GM23338 (cell line): ENCODE data around the gene ULK2. TPM values are rescaled to one million over a fixed set of nuclear protein-coding genes. Genes with fewer than 3 reads are reported as not detected.

Experiments
- ATAC-seq: fragments of 200-7000 bp; cut with Tn5 transposase; 3 replicates; pipeline ENCODE4 v1.9.1; 2020
- DNase-seq: peaks from one replicate; pipeline ENCODE4 v3.0.0-alpha.2; 2015; ENCODE audit warnings: low spot score
- H2AFZ ChIP-seq: fragments of 200-600 bp; sonication (generic); 2 replicates; pipeline ENCODE4 v1.8.0; 2016; ENCODE audit warnings: antibody characterized with exemption, mild to moderate bottlenecking, moderate library complexity
- H3F3A ChIP-seq: fragments of 200-600 bp; sonication (generic); replicated peaks from 2 replicates; pipeline ENCODE4 v1.8.0; 2017; ENCODE audit warnings: antibody characterized with exemption, mixed run types, low read depth
- H3K27ac ChIP-seq: fragments of 200-600 bp; sonication (generic); 2 replicates; pipeline ENCODE4 v1.6.1; 2016; ENCODE audit warnings: low read depth
- H3K27me3 ChIP-seq: fragments of 200-600 bp; sonication (generic); 2 replicates; pipeline ENCODE4 v1.8.0; 2016; ENCODE audit warnings: mild to moderate bottlenecking, mixed run types, moderate library complexity; ENCODE audit not compliant: insufficient read depth
- H3K36me3 ChIP-seq: fragments of 200-600 bp; sonication (generic); 2 replicates; pipeline ENCODE4 v1.8.0; 2016; ENCODE audit warnings: mild to moderate bottlenecking; ENCODE audit not compliant: insufficient read depth
- H3K4me1 ChIP-seq: fragments of 200-600 bp; sonication (generic); 2 replicates; pipeline ENCODE4 v1.8.0; 2016; ENCODE audit warnings: mild to moderate bottlenecking, moderate library complexity; ENCODE audit not compliant: insufficient read depth
- H3K4me2 ChIP-seq: fragments of 200-600 bp; sonication (generic); 2 replicates; pipeline ENCODE4 v1.7.1; 2017; ENCODE audit warnings: mixed run types
- H3K4me3 ChIP-seq: fragments of 200-600 bp; sonication (generic); 2 replicates; pipeline ENCODE4 v1.6.1; 2016; ENCODE audit warnings: mixed run types
- H3K79me2 ChIP-seq: fragments of 200-600 bp; sonication (generic); replicated peaks from 2 replicates; pipeline ENCODE4 v1.8.0; 2017; ENCODE audit warnings: mild to moderate bottlenecking; ENCODE audit not compliant: insufficient read depth
- H3K9me2 ChIP-seq: fragments of 200-600 bp; sonication (generic); 2 replicates; pipeline ENCODE4 v1.8.0; 2017; ENCODE audit not compliant: insufficient read depth
- H4K20me1 ChIP-seq: fragments of 200-600 bp; sonication (generic); replicated peaks from 2 replicates; pipeline ENCODE4 v1.8.0; 2017; ENCODE audit warnings: mild to moderate bottlenecking; ENCODE audit not compliant: insufficient read depth
- H3K27ac Mint-ChIP-seq: 2 replicates; pipeline ENCODE4 v1.8.0; 2020; ENCODE audit warnings: inconsistent platforms, mild to moderate bottlenecking, moderate library complexity, mixed read lengths
- H3K27me3 Mint-ChIP-seq: 3 replicates; pipeline ENCODE4 v1.8.0; 2022; ENCODE audit warnings: low read depth, mild to moderate bottlenecking, moderate library complexity, mixed read lengths, inconsistent platforms; ENCODE audit not compliant: insufficient read depth, poor library complexity
- H3K36me3 Mint-ChIP-seq: 3 replicates; pipeline ENCODE4 v1.8.0; 2021; ENCODE audit warnings: low read depth, mild to moderate bottlenecking, inconsistent platforms, moderate library complexity, mixed read lengths
- H3K4me1 Mint-ChIP-seq: 3 replicates; pipeline ENCODE4 v1.8.0; 2020; ENCODE audit warnings: mild to moderate bottlenecking, inconsistent platforms, mixed read lengths
- H3K4me3 Mint-ChIP-seq: 3 replicates; pipeline ENCODE4 v1.8.0; 2021; ENCODE audit warnings: moderate library complexity, mild to moderate bottlenecking, inconsistent platforms, mixed read lengths
- H3K9me3 Mint-ChIP-seq: 3 replicates; pipeline ENCODE4 v1.8.0; 2020; ENCODE audit warnings: moderate library complexity, mild to moderate bottlenecking, inconsistent platforms, mixed read lengths
- CTCF ChIP-seq, 2 experiments: fragments of 200-600 bp in 1 of 2; sonication (generic) in 1 of 2; conservative IDR thresholded peaks; 2 replicates each; pipeline versions ENCODE4 v1.5.1 to v1.6.1; 2016 to 2017; ENCODE audit warnings: antibody characterized with exemption in 2 of 2, low read depth in 2 of 2, mild to moderate bottlenecking in 2 of 2, moderate library complexity in 1 of 2
- EZH2phosphoT487 ChIP-seq: fragments of 200-600 bp; sonication (generic); IDR thresholded peaks from one replicate; pipeline ENCODE4 v1.8.1; 2018; ENCODE audit warnings: antibody characterized with exemption; ENCODE audit not compliant: unreplicated experiment
- REST ChIP-seq: IDR thresholded peaks from one replicate; pipeline ENCODE4 v1.6.1; 2018; ENCODE audit warnings: antibody characterized with exemption; ENCODE audit not compliant: unreplicated experiment
- ZNF114 ChIP-seq: fragments of 250-450 bp; sonication (Bioruptor Pico); IDR thresholded peaks from 2 replicates; pipeline ENCODE4 v1.5.0; 2020; ENCODE audit warnings: mild to moderate bottlenecking, moderate library complexity
- ZNF331 ChIP-seq: fragments of 250-450 bp; sonication (Bioruptor Pico); IDR thresholded peaks from 2 replicates; pipeline ENCODE4 v1.5.0; 2020; ENCODE audit warnings: low read depth, mild to moderate bottlenecking, moderate library complexity
- ZNF462 ChIP-seq: fragments of 250-450 bp; sonication (Bioruptor Pico); IDR thresholded peaks from 2 replicates; pipeline ENCODE4 v1.5.0; 2020; ENCODE audit warnings: mild to moderate bottlenecking, moderate library complexity
- polyA plus RNA-seq: library from polyadenylated mRNA; unstranded; fragments of >200 nt; fragmentation: Nextera tagmentation; extraction: Ambion mirVana; gene quantifications from 2 replicates; pipeline ENCODE4 v1.2.1, GENCODE V29; 2016
- total RNA-seq: library from RNA; depleted of rRNA; stranded (reverse); fragments of >200 nt; shearing (Covaris generic); gene quantifications from 2 replicates; pipeline ENCODE4 v1.2.3, GENCODE V29; 2014

The ULK2 gene
- total and polyA plus RNA-seq, 2 experiments from 2014 or later: 1.6 to 3.0 TPM

GRCh38 chr17:19877364-19877945 lies 9.7 kb upstream of the ULK2 start:
- no peak overlapping the region for H3K4me2 ChIP-seq
- H3K27ac ChIP-seq: no peak overlapping the region
- TF ChIP-seq CTCF (conservative IDR thresholded peaks at IDR 0.05; ENCODE audit: low read depth in 2 of 2) (no peak), REST (no peak)
- no peaks in the 10 kb centered on the region; the same call in 1 of the 2 replicates for H3K9me2 ChIP-seq
- no peaks in the 10 kb centered on the region for H4K20me1 ChIP-seq
- Mint-ChIP-seq H3K4me3 (no peak overlapping the region), H3K36me3 (no peaks in the 10 kb centered on the region), H3K27me3 (peaks cover 3% of the 10 kb centered on the region), H3K27ac (no peak overlapping the region), H3K4me1 (no peaks in the 10 kb centered on the region), H3K9me3 (no peaks in the 10 kb centered on the region)
- no peaks in the 10 kb centered on the region for H3K36me3 ChIP-seq
- no peak for ATAC-seq
- DNase-seq: no peak
- no peak overlapping the region for H2AFZ ChIP-seq
- H3K4me1 ChIP-seq: no peaks in the 10 kb centered on the region
- H3K79me2 ChIP-seq: no peaks in the 10 kb centered on the region
- H3K27me3 ChIP-seq: no peaks in the 10 kb centered on the region
- H3F3A ChIP-seq: no peaks in the 10 kb centered on the region
- no peak overlapping the region for H3K4me3 ChIP-seq

GRCh38 chr17:19876529-19877161 lies 8.9 kb upstream of the ULK2 start:
- Histone ChIP-seq H4K20me1 (no peaks in the 10 kb centered on the region), H3K36me3 (no peaks in the 10 kb centered on the region), H3K79me2 (no peaks in the 10 kb centered on the region), H3K27ac (no peak overlapping the region), H2AFZ (no peak overlapping the region), H3K9me2 (no peaks in the 10 kb centered on the region; the same call in 1 of the 2 replicates), H3K4me3 (no peak overlapping the region), H3F3A (no peaks in the 10 kb centered on the region), H3K4me1 (no peaks in the 10 kb centered on the region), H3K4me2 (no peak overlapping the region), H3K27me3 (no peaks in the 10 kb centered on the region)
- Mint-ChIP-seq H3K36me3 (no peaks in the 10 kb centered on the region), H3K27me3 (peaks cover 2% of the 10 kb centered on the region), H3K4me1 (no peaks in the 10 kb centered on the region), H3K4me3 (no peak overlapping the region), H3K9me3 (no peaks in the 10 kb centered on the region), H3K27ac (no peak overlapping the region)
- DNase-seq: no peak
- TF ChIP-seq ZNF114 (CRISPR knock-in tag) (no peak), ZNF462 (CRISPR knock-in tag) (no peak), ZNF331 (CRISPR knock-in tag) (no peak), CTCF (conservative IDR thresholded peaks at IDR 0.05; ENCODE audit: low read depth in 2 of 2) (no peak), EZH2phosphoT487 (no peak)
- no peak for ATAC-seq
